HG03103 (cell line): ENCODE results near the gene LUZP2.

ENCODE experiments used
- ATAC-seq: cut with Tn5 transposase; IDR thresholded peaks from one replicate; pipeline ENCODE4 v1.9.1; 2021; ENCODE audit warnings: low read depth; ENCODE audit not compliant: unreplicated experiment

The LUZP2 gene

DNA sequence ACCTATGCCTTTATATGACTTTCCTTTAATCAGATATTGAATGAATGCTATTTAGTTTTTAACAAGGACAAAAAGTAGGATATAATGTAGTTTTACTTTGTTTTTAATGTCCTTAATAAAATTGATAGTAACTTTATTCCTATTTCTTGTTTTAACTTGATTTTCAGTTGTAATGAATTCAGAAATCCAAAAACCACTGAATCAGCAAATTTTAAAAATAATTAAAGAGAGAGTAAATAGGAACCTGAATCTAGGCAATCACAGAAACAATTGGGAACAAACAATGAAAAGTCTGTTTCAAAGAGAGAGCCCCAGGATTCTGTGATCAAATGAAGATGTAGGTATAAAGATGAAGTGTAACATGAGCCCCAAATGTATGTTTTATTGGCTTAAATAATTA, 556.0 kb downstream of the LUZP2 start:
- ATAC-seq: no peak

DNA sequence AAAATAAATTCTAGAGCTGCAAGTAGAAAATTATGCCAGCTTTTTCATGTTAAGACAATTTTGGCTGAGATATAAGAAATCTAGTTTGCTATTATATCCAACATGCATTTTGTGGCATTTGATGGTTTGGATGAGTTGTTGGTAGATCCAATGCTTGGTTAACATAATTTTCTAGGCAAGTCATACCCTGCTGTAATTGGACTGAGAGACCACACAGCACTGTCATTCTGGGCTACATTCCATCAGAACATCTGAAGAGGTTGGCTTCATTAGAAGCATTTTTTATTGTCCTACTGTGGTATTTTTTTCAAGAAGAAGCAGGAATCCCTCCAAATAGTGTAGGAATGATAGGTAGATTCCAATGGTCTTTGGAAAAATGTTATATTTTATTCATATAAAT, 561.0 kb downstream of the LUZP2 start:
- ATAC-seq: no peak

DNA sequence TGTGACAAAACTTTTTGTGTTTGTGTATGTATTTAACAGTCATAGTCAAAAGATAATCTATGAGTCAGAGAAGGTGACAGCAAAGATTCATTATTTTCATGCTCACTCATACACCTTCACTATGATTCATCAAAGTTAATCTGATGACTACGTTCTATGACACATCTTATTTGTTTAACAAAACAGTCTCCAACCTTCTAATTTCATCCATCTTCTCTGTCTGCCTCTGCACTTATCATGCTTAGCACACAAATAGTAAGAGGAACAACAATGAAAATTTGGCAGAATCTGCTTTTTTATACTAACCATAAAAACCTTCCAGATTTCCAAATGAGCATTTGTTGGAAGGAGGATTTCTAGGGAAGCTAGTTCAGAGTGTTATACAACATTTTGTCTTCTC, 568.9 kb downstream of the LUZP2 start:
- ATAC-seq: no peak

DNA sequence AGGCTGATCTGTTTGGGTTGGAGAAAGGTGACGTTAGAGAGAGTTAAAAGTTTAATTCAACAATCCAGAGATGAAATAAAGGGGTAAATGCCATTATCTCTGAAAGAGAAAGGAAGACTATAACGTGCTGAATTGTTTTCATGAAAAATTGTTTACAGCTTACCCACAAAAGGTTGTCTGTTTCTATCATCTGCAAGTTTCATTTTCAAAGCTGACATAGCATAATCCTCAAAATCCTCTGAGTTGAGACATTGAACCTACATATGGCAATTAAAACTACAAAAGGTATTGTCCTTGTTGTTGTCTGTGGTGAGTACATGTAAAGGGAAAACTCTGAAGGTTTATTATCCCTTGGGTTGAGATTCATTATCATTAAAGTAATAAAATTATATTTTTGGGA, 569.9 kb downstream of the LUZP2 start:
- no peak for ATAC-seq

DNA sequence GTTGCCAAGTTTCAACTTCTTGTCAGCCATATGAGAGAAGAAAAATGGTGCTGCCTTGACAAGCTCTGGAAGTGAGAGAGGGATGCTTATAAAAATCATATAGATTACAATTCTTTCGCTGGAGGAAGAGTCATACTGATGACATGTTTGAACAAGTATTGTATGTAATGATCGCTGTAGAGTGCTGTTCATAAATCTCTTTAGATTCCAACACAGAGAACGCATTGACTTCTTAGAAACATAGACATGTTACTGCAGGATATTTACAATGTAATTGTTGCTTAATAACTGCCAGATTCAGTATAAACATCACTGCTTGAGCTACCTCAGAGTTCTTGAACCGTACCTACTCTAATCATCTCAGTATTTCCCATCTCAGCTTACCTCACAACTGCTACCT, 571.6 kb downstream of the LUZP2 start:
- no peak for ATAC-seq

DNA sequence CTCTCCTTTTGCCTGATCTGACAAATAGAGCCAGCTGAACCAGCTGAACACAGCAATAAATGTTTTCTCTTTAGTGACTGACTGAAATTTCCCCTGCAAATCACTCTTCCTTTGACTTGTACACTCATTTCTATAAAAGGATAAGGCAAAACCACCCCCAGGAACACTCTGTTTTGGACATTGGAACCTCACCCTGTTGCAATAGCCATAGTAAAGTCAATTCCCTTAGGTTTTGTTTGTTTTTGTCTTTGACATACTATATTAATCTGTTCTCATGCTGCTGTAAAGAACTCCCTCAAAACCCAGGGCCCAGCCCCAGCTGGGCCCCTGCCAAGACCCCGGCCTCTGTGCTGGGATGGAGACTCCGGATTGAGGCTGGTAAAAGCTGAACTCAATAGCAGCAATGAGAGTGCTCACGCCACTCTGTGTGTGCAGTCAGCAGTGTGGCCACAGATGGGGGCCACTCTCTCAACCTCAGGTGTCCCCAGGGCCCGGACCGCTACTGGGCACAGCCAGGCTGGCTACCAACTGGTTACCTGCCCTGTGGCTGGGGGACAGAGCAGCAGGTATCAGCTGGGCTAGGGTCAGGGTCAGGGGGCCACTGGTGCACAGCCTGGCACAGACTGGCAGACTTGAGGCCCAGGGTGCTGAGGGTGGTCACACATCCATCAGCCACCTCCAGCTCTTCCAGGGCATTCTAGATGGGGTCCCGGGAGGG, 597.4 kb downstream of the LUZP2 start:
- no peak for ATAC-seq

DNA sequence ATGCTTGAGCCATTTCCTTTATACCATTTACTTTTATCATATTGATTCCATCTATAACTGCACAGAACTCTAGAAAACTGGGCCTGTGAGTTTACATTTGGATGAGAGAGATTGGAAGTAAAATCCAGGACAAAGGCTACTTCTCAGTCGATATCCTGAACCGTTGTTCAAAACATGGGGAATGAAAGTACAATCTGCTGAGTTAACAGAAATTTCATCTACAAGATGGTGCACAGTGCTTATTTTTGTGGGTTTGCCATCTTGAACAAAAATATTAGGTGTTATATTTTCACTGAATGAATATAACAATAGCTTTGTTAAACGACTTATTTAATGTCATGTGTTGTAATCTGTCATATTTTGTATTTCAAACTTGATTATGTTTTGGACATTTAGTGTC, 622.6 kb downstream of the LUZP2 start:
- no peak for ATAC-seq
